ENCODE measurements around the gene MCF2L2.
A peak's percentile ranks its signal among the peaks of the same experiment; 100 is the strongest.

The MCF2L2 gene

GRCh38 chr3:183317886-183318865 lies 110.2 kb downstream of the MCF2L2 start:
- no peak for DNase-seq

GRCh38 chr3:183317271-183317670 lies 111.1 kb downstream of the MCF2L2 start:
- no peak for DNase-seq

- no peak for DNase-seq
These were observed 112.7 kb downstream of the MCF2L2 start for GRCh38 chr3:183315739-183316138.

GRCh38 chr3:183313764-183314163 lies 114.7 kb downstream of the MCF2L2 start:
- peak; percentile 11 for DNase-seq

- DNase-seq = no peak
These were observed 115.1 kb downstream of the MCF2L2 start for GRCh38 chr3:183313351-183313750.

- no peak for DNase-seq
These were observed 116.0 kb downstream of the MCF2L2 start for GRCh38 chr3:183312433-183312832.

GRCh38 chr3:183310936-183311335 lies 117.5 kb downstream of the MCF2L2 start:
- no peak for DNase-seq

- no peak for DNase-seq
These were observed 119.1 kb downstream of the MCF2L2 start for GRCh38 chr3:183309276-183309675.

GRCh38 chr3:183308751-183309150 lies 119.7 kb downstream of the MCF2L2 start:
- DNase-seq = no peak

- DNase-seq = no peak
These were observed 120.7 kb downstream of the MCF2L2 start for GRCh38 chr3:183307749-183308148.

GRCh38 chr3:183306798-183307671 lies 121.4 kb downstream of the MCF2L2 start:
- DNase-seq = no peak

- DNase-seq = no peak
These were observed 124.7 kb downstream of the MCF2L2 start for GRCh38 chr3:183303690-183304089.

- no peak for DNase-seq
These were observed 126.4 kb downstream of the MCF2L2 start for GRCh38 chr3:183301937-183302580.

- no peak for DNase-seq
These were observed 127.3 kb downstream of the MCF2L2 start for GRCh38 chr3:183300996-183301562.

GRCh38 chr3:183299976-183300375 lies 128.4 kb downstream of the MCF2L2 start:
- DNase-seq = no peak

GRCh38 chr3:183298701-183299153 lies 129.7 kb downstream of the MCF2L2 start:
- DNase-seq = no peak

GRCh38 chr3:183296944-183297343 lies 131.5 kb downstream of the MCF2L2 start:
- no peak for DNase-seq

GRCh38 chr3:183295211-183295610 lies 133.2 kb downstream of the MCF2L2 start:
- DNase-seq = no peak

GRCh38 chr3:183293966-183294365 lies 134.5 kb downstream of the MCF2L2 start:
- DNase-seq = no peak

- no peak for DNase-seq
These were observed 136.9 kb downstream of the MCF2L2 start for GRCh38 chr3:183291497-183292031.

- DNase-seq = no peak
These were observed 138.2 kb downstream of the MCF2L2 start for GRCh38 chr3:183290216-183290615.

GRCh38 chr3:183288117-183288516 lies 140.3 kb downstream of the MCF2L2 start:
- no peak for DNase-seq

All from NCI-H510A (cell line).